ENCODE measurements around the gene RXRA. TPM values are rescaled to one million over a fixed set of nuclear protein-coding genes. Genes with fewer than 3 reads are reported as not detected.

RXRA gene
- polyA plus RNA-seq, 1 experiment = 5.3 TPM

DNA sequence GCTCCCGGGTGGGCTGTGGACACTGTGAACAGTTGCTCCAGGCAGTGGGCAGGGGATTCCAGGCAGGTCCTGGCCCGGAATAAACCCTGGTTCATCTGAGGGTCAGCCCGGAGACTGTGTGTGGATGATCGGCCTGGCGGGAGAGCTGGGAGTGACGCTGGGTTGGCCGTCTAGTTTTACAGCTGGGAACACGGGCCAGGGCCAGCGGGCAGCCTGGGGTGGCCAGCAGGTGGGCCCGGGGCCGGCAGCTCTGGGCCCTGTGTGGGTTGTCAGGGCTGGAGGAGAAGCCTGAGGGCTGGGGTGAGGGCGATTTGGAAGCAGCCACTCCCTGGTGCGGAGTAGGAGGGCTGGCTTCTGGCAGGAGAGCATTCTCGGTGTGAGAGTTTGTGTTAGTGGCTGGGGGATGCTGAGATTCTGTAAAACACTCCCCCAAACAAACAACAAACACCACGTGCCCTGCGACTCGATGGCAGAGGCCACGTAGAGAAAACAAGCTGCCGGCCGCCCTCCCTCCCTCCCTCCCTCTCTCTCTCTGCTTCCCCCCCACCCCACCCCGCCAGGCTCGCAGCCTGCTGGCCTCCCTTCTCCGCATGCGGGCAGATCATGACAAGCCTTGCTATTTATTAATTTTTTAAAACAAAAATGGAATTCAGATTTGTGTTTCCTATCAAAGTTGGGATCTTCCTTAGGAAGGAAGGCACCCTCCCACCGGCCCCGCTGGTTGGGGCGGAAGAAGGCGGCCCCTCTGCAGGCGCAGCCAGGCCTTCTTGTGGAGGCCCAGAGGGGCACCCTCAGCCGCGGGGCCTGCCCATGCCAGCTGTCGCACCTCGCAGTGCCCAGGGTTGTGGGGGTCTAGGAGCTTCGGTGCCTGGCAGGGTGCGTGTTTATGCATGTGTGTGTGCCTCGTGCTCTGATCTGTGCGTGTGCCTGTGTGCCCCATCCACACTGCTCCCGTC is 49.5 kb downstream of the RXRA start:
- CTCF ChIA-PET = no interaction called here
- TF ChIP-seq, protein P1, sequence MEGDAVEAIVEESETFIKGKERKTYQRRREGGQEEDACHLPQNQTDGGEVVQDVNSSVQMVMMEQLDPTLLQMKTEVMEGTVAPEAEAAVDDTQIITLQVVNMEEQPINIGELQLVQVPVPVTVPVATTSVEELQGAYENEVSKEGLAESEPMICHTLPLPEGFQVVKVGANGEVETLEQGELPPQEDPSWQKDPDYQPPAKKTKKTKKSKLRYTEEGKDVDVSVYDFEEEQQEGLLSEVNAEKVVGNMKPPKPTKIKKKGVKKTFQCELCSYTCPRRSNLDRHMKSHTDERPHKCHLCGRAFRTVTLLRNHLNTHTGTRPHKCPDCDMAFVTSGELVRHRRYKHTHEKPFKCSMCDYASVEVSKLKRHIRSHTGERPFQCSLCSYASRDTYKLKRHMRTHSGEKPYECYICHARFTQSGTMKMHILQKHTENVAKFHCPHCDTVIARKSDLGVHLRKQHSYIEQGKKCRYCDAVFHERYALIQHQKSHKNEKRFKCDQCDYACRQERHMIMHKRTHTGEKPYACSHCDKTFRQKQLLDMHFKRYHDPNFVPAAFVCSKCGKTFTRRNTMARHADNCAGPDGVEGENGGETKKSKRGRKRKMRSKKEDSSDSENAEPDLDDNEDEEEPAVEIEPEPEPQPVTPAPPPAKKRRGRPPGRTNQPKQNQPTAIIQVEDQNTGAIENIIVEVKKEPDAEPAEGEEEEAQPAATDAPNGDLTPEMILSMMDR (IDR thresholded peaks at IDR 0.05; ENCODE audit: low read depth, low read length) = no peak
- POLR2A ChIA-PET = interaction anchor here (0.9 to 1.5 kb wide), 2 partner anchors 10 to 12 kb away, joined by 3 read pairs; no protein-coding TSS in a partner anchor
- H3K27ac ChIP-seq (ENCODE audit: low read depth, low read length) = peak overlapping the region; percentile 21
- H3K4me3 ChIP-seq (ENCODE audit: low read depth, low read length) = no peak overlapping the region
- H3K9me3 ChIP-seq (ENCODE audit: control insufficient read depth, insufficient read depth, low read length) = no peaks in the 10 kb centered on the region; the same call in 1 of the 2 replicates
- no peaks in the 10 kb centered on the region for H3K27me3 ChIP-seq (ENCODE audit: control insufficient read depth, insufficient read depth, low read length)
- no peak for DNase-seq (ENCODE audit: low read depth, low spot score)

GRCh38 chr9:134376386-134377142 is 50.3 kb downstream of the RXRA start:
- CTCF ChIA-PET = no interaction called here
- POLR2A ChIA-PET = interaction anchor here (0.6 to 1.5 kb wide), 2 partner anchors 11 to 90 kb away, joined by 3 to 10 read pairs; no protein-coding TSS in a partner anchor
- TF ChIP-seq, protein P1 (IDR thresholded peaks at IDR 0.05; ENCODE audit: low read depth, low read length) = no peak

DNA sequence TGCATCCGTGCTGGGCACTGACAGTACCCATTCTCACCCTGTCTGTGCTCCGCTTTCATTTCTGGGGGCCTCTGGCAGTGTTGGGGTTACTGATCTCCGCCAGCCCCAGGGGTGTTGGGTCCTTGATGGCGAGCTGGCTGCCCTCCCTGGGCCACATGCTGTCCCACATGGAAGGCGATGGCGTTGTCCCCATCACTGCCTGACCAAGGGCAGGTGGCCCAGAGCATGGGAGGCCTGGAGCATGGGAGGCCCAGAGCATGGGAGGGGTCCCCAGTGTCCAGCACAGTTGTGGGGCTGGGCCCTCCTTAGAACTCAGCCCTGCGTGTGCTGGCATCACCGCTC is 50.9 kb downstream of the RXRA start:
- DNase-seq (ENCODE audit: low read depth, low spot score) = no peak
- no peaks in the 10 kb centered on the region for H3K27me3 ChIP-seq (ENCODE audit: control insufficient read depth, insufficient read depth, low read length)
- no peaks in the 10 kb centered on the region; the same call in 1 of the 2 replicates for H3K9me3 ChIP-seq (ENCODE audit: control insufficient read depth, insufficient read depth, low read length)
- H3K27ac ChIP-seq (ENCODE audit: low read depth, low read length) = no peak overlapping the region
- ChIA-PET POLR2A (interaction anchor here (0.6 to 1.5 kb wide), 2 partner anchors 10 to 91 kb away, joined by 3 to 10 read pairs; no protein-coding TSS in a partner anchor), CTCF (no interaction called here)
- TF ChIP-seq, protein P1 (IDR thresholded peaks at IDR 0.05; ENCODE audit: low read depth, low read length) = no peak
- H3K4me3 ChIP-seq (ENCODE audit: low read depth, low read length) = no peak overlapping the region

More at GRCh38 chr9:134376386-134377142, 50.3 kb downstream of the RXRA start:
- DNase-seq (ENCODE audit: low read depth, low spot score) = no peak
- Histone ChIP-seq H3K4me3 (ENCODE audit: low read depth, low read length) (no peak overlapping the region), H3K9me3 (ENCODE audit: control insufficient read depth, insufficient read depth, low read length) (no peaks in the 10 kb centered on the region; the same call in 1 of the 2 replicates), H3K27me3 (ENCODE audit: control insufficient read depth, insufficient read depth, low read length) (no peaks in the 10 kb centered on the region), H3K27ac (ENCODE audit: low read depth, low read length) (no peak overlapping the region)

- ChIA-PET POLR2A (no interaction called here), CTCF (interaction anchor here (0.6 kb wide), 1 partner anchor 425 kb away, joined by 4 read pairs; no protein-coding TSS in a partner anchor)
- no peaks in the 10 kb centered on the region for H3K9me3 ChIP-seq (ENCODE audit: control insufficient read depth, insufficient read depth, low read length)
- no peak overlapping the region for H3K4me3 ChIP-seq (ENCODE audit: low read depth, low read length)
- no peak for DNase-seq (ENCODE audit: low read depth, low spot score)
- H3K27ac ChIP-seq (ENCODE audit: low read depth, low read length) = peak overlapping the region; percentile 11
- TF ChIP-seq, protein P1 (IDR thresholded peaks at IDR 0.05; ENCODE audit: low read depth, low read length) = no peak
- no peaks in the 10 kb centered on the region for H3K27me3 ChIP-seq (ENCODE audit: control insufficient read depth, insufficient read depth, low read length)
Observed at GRCh38 chr9:134377976-134378375, 51.7 kb downstream of the RXRA start.
